ENCODE results near the gene LCP2.

DNA sequence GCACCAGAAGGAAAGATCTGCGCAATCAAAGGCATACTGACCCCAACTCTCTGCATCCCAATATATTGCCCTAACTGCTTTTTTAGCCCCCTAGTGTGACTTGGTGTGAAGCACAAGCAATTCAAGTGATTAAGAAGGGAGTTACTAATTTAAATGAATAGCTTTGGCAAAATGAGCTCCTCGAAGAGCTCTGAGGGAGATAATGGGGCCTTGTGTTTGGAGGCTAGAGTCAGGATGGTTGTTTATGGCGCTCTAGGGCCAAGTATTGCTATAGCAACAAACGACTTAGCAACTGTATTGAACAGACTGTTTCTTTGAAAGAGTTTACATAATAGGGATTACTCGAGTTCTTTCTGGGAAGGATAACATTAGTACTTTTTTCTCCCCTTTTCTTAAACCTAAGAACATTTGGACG is 76.2 kb downstream of the LCP2 start:
- TF ChIP-seq POLR2A (IDR thresholded peaks at IDR 0.05): no peak
- TF ChIP-seq, protein P1, sequence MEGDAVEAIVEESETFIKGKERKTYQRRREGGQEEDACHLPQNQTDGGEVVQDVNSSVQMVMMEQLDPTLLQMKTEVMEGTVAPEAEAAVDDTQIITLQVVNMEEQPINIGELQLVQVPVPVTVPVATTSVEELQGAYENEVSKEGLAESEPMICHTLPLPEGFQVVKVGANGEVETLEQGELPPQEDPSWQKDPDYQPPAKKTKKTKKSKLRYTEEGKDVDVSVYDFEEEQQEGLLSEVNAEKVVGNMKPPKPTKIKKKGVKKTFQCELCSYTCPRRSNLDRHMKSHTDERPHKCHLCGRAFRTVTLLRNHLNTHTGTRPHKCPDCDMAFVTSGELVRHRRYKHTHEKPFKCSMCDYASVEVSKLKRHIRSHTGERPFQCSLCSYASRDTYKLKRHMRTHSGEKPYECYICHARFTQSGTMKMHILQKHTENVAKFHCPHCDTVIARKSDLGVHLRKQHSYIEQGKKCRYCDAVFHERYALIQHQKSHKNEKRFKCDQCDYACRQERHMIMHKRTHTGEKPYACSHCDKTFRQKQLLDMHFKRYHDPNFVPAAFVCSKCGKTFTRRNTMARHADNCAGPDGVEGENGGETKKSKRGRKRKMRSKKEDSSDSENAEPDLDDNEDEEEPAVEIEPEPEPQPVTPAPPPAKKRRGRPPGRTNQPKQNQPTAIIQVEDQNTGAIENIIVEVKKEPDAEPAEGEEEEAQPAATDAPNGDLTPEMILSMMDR (IDR thresholded peaks at IDR 0.05): no peak

Data from esophagus squamous epithelium (tissue), 4 donors.